Activated CD4-positive, alpha-beta T cell treated with anti-CD3 and anti-CD28 coated beads, Interleukin-2, amount 50 U/mL, for 16 hours (primary cell): ENCODE results near the gene DDX60.
A peak's percentile ranks its signal among the peaks of the same experiment; 100 is the strongest.
"Not testable (repeated sequence)": the region's sequence is repeated elsewhere in the genome, so short reads cannot be mapped to it uniquely, and the experiment has no call there.

Experiments used
- DNase-seq: peaks from one replicate; pipeline ENCODE4 v3.0.0-alpha.2; 2020

Gene DDX60

GRCh38 chr4:168293386-168293975, 25.1 kb downstream of the DDX60 start:
- DNase-seq, result no peak

GRCh38 chr4:168291242-168291641, 27.3 kb downstream of the DDX60 start:
- no peak for DNase-seq

- DNase-seq, result not testable (repeated sequence)
Measured at GRCh38 chr4:168285850-168286249, 32.7 kb downstream of the DDX60 start.

- DNase-seq, result no peak
Measured at GRCh38 chr4:168279556-168279955, 39.0 kb downstream of the DDX60 start.

GRCh38 chr4:168275836-168276235, 42.7 kb downstream of the DDX60 start:
- DNase-seq, result no peak

- no peak for DNase-seq
Measured at GRCh38 chr4:168274871-168275270, 43.7 kb downstream of the DDX60 start.

- peak; percentile 18 for DNase-seq
Measured at GRCh38 chr4:168273838-168274237, 44.7 kb downstream of the DDX60 start.

- no peak for DNase-seq
Measured at GRCh38 chr4:168272488-168272887, 46.1 kb downstream of the DDX60 start.

GRCh38 chr4:168269896-168270295, 48.7 kb downstream of the DDX60 start:
- DNase-seq, result no peak

- no peak for DNase-seq
Measured at GRCh38 chr4:168265327-168265726, 53.2 kb downstream of the DDX60 start.

GRCh38 chr4:168264903-168265302, 53.6 kb downstream of the DDX60 start:
- DNase-seq, result no peak

- DNase-seq, result no peak
Measured at GRCh38 chr4:168263039-168263438, 55.5 kb downstream of the DDX60 start.

GRCh38 chr4:168259096-168259495, 59.5 kb downstream of the DDX60 start:
- no peak for DNase-seq

- DNase-seq, result no peak
Measured at GRCh38 chr4:168257768-168258167, 60.8 kb downstream of the DDX60 start.

GRCh38 chr4:168248176-168248710, 70.3 kb downstream of the DDX60 start:
- no peak for DNase-seq

GRCh38 chr4:168247603-168248002, 70.9 kb downstream of the DDX60 start:
- no peak for DNase-seq

- DNase-seq, result no peak
Measured at GRCh38 chr4:168241953-168242352, 76.6 kb downstream of the DDX60 start.

- no peak for DNase-seq
Measured at GRCh38 chr4:168240821-168241220, 77.7 kb downstream of the DDX60 start.

- DNase-seq, result no peak
Measured at GRCh38 chr4:168221301-168221700, 97.3 kb downstream of the DDX60 start.

- no peak for DNase-seq
Measured at GRCh38 chr4:168220893-168221292, 97.7 kb downstream of the DDX60 start.

GRCh38 chr4:168218645-168219044, 99.9 kb downstream of the DDX60 start:
- DNase-seq, result peak; percentile 10

- not testable (repeated sequence) for DNase-seq
Measured at GRCh38 chr4:168213511-168213910, 105.0 kb downstream of the DDX60 start.

GRCh38 chr4:168212656-168213055, 105.9 kb downstream of the DDX60 start:
- no peak for DNase-seq

- no peak for DNase-seq
Measured at GRCh38 chr4:168208957-168209614, 109.5 kb downstream of the DDX60 start.
